Activated gamma-delta T cell treated with Interleukin-2 at 50 U/mL for 16 hours (primary cell): ENCODE measurements around the gene CMTM4.
A peak's percentile ranks its signal among the peaks of the same experiment; 100 is the strongest.

Source experiments
- DNase-seq: peaks from one replicate; pipeline ENCODE4 v3.0.0-alpha.2; 2020

Gene CMTM4

DNA sequence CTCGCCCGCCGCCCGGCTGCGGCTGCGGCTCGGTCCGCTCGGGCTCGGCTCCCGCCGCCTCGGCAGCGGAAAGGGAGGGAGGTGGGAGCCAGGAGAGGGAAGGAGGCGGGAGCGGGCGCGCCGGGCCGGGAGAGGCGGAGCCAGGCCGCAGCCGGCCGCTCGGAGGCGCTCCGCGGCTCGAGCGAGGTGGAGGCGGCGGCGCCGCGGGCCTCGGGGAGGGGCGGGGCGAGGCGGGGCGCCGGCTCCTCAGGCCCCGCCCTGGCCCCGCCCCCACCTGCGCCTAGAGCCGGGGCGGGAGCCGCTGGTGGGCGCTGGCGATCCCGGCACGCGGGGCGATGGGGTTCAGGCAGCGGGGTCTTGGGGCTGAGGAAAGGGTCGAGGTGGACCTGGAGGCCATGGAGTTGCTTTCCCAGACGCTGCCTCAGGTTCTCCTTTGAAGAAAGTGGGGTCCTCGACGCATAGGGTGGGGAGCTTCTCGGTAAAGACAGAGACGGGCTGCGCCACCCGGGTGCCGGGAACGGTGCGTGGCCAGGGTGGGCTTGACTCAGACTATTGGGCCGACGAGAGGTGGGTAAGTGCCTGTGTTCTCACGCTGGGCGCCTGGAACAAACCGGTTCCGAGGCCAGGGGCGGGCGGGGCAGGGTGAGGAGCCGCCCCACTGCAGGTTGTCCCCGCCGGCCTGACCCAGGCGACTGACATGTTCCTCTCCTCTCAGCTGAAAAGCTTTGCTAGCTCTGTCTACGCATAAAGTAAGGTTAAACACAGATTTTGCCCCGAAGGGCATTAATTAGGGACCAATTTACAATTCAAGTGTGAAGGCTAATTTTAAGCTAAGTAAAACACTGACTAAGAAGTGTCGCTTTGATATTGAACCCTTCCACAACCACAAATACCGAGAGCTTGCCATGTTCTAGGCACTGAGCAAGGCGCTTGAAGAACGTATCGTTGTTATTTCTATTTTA, at the start of gene CMTM4:
TSS of gene CMTM4 (minus strand) at position 75 of the 962 bp plus-strand sequence. CDS start 218 bp downstream, outside the sequence.
- DNase-seq: peak; percentile 69

DNA sequence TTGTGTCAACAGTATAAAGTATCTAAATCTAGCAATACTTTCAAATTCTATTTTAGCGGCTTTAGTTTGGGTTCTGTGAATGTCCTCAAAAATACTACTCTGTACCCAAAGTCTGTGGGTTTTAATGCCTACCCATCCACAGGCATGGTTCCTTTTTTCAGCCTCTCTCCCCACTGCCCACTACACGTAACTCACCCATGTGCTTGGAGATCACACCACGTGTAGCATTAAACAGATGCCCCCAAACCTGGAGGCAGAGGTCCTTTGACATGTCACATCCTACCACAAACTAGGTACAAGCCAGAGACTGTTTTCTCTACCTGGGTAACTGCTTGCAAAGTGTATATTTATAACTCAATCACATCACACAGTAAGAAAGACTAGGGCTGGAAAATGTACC, 49.5 kb upstream of the CMTM4 start:
- no peak for DNase-seq

DNA sequence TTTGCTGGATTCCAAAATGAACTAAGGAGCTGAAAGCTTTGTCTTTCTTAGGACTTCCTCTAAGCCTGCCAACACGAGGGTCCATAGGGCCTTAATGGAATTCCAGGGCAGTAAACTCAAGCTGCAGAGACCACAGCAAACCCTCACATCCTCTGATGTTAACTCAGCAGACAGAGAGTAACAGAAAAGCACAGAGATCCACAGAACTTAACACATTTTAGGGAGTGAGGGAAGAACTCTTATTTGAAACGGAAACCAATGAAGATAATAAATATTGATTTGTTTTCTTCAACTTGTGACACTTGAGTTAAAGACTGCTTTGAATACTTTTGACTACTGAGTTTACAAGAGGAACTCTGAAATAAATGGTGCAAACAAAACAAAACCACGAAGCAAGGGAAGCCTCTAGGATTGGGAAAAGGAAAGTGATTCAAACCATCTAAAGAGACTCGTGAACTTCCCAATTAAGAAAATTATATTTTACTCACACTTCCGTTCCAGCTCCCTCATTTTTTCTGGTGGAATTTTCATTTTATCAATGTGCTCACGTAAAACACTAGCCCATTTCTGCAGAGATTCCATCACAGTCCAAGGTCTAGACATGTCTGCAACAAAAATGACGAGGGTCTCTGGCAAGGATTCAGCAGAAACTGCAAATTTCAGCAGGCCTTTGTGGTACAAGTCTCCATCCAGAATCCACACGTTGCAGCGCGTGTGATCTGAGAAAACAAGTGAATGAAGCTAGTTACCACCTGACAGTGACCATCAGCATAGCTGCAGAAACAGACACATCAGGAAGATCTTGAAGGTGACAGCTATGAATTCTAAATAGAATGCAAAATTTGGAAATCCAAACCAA, 45.6 kb upstream of the CMTM4 start:
- no peak for DNase-seq

DNA sequence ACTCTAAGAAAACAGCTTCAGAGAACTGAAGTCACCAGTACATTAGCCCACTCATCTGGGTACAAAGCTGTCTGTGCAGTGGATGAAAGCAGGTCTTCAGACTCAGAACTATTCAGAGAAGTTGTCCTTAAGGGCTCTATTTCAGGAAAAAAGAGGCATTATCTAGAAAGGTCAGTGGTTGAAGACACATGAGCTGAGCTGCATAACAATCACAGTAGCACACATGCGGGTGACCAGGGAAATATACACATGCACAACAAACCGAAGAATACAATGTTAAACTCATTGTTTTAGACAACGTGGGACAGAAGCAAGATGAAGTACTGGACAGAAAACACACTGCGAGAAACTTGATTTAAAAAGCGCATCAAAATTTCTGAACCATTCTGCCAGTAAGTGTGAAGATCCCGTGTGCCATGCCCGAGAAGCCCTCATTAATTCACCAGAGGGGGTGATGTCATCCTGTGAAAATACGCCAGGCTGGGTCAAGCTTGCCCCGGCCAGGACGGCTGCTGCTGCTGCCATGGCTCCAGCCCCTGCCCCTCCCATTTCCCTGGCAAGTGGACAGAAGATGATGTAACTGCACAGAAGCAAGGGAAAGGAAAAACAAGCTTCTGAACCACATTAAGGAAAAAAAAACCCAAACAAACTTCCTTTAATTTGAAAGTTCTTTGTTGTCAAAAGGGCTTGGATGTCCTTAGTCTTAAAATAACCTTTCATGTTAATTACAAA, 44.8 kb upstream of the CMTM4 start:
- no peak for DNase-seq

DNA sequence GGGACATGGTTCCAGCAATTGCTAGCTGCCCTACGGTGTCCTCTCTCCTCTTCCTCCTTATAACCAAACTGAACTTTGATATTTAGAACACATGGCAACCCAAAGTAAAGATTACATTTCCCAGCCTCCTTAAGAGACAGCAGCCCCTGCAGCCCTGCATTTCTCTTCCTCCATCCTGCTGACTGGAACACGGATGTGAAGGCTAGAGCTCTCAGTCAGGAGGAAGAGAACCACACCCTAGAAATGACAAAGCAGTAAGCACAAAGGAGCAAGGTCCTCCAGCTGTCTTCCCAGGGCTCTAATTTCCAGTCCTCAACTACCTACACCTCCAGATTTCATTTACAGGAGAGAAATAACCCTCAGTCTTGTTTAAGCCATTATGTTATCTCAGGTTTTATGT, 44.0 kb upstream of the CMTM4 start:
- no peak for DNase-seq

DNA sequence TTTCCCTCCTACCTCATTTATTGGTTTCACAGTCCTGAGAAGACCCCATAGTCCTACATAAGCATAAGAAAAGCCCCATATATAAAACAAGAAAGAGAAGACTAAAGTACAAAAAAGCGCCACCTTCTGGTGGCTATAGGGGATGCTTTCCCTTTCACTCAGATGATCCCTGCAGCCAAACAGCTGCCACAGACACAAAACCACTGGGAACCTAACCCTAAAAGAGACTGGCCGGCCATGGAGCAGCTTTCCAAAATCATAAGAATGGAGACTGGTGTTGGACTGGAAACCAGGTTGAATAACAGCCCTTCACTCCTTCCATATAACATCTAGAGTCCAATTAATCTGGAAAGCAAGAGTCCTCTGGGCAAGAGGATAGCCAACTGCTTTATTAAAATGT, 43.5 kb upstream of the CMTM4 start:
- DNase-seq: no peak

DNA sequence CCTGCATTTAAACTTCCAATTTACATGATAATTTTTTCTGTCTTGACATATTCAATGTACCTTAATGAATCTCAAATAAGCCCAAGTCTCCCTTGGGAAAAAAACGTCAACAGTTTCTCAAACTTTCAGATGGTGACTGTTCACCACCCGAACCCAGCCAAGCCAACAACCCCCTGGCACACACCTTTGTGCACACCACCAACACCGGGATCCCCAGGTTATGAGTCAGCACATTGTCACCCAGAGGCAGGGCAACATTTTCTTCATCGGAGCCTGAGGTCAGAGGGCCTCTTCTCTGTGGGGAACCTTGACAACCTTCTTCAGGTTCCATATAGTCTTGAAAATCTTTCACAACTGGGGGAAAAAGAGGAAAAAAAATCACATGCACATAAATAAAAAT, 39.3 kb upstream of the CMTM4 start:
- no peak for DNase-seq

DNA sequence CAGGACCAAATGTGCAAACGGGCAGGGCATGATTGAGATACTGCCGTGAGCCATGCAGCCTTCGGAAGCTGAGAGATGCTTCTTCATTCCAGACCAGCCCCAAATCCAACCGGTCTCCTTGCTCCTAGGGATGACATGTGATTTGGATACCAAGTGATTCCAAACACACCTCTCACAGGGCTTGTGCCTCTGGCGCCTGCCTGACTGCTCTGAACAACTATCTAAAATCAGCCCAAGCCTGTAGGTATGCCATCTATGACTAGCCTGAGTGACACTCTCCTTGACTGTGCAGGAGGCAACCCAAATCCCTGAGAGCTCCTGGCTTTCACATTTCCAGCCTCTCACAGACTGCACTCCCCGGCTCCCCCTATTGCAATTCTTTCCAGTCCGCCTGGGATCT, 34.6 kb upstream of the CMTM4 start:
- DNase-seq: no peak

DNA sequence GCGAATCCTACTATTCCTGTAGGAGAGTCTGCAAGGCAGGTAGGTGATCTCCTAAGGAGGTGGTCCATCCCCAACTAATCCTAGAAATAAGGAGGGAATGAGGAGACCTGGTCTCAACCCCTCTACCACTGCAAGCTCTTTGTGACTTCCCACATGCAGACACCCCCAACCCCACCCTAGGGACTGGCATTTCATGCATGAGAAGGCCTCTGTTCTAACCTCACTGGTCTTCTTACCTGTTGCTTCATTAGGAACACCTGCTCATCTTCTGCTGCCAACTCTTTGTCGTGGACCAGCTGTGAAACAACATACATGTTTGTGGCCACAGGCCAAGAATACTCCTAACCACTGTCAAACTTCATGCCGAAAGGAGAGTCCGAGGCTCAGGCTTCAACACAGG, 32.3 kb upstream of the CMTM4 start:
- DNase-seq: no peak

DNA sequence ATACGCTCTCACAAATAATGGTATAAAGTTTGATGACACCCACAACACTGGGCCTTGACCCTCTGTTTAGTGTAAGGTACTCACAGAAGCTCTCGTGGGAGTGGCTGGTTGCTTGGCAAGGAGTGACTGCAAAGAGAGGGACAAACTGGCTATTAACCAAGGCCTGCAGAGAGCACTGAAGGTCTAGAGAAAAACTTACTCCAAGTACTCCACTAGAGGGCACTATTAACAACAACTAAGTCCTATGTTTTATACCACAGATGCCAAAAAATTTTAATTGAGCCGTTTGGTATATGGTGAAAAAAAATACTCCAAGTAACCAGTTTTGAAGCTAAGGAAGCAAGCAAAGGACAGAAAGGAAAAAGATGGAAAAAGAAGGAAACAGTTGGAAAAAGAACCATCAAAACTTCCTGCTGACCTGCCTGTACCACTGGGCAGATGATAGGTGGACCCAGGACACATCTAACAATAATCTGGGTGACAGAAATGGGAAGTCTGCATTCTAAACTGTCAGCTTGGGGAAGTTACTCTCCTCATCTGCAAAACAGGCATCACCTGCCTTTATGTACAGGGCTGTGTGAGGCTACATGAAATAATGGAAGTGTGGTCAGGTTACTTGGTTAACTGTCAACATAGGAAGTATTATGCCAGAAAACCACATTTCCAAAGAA, 31.7 kb upstream of the CMTM4 start:
- DNase-seq: no peak

DNA sequence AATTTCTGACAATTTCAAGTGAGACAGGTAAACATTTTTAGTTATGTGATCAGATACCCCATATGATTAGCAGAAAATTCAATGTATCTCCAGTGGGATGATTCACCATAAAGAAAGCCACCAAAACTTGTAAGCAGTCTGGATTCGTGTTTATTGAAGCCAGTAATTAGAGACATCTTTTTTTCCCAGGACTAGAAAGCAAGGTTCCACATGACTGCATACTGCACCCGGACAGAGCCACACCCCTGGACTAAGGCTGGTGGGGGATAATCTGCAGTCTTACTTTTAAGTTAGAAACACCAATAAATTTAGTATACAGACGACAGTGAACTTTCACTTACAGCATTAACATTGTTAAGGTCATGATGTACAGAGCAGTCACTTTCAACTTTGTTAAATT, 24.2 kb upstream of the CMTM4 start:
- no peak for DNase-seq

DNA sequence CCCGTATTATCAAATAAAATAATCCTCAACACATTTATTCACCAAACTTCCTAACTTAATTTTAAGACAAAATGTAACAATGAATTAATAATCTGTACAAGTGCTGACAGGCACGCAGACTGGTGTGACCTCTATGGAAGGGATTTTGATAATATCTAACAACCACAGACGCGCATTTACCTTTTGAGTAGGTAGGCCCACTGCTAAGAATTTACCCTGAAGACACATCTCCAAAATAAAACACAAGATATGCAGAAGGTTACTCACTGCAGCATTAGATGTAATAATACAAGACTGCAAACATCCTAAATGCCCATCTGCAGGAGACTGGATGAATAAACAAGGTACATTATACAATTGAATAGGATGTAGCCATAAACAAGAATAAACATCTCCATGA, 22.7 kb upstream of the CMTM4 start:
- DNase-seq: no peak

DNA sequence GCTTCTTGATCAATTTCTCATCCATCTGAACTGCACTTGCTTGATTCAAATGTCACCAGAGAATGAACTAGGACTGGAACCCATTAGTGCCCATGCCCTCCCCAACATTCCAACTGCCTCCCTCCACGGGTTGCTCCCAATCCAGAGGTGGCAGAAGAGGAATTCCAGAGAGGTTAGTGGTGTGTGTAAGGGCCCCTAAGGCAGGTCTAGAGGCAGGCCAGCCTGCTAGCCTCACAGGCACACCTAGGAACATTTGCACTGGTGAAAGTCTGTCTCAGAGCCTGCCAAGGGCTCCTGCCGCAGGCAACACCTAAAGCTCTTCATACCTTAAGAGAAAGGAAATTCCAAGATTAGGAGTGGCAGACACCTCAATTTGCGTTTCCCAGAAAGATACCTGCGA, 21.2 kb upstream of the CMTM4 start:
- no peak for DNase-seq

DNA sequence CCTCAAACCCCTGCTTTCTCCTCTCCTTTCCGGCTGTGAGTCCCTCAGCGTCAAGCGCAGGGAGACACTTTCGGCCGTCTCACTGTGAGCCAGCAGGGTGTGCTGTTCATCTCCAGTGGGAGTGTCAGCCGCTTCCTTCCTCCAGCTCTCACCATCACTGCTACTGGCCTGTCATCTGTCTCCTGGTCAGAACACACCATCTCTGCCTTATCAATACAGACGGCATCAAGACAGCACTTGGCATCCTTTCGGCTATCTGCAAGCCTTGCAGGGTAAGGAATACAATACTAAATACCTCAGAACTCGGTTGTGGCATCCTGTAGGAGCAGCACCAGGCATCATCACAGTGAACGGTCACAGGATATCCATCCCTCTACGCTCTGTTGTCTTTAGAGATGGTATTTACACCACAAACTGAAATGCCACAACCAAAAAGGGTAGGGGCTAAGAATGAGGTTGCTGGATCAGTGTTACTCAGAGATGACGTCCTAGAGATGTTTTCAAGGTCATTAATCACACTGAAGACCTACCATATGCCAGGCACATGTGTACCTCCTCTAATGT, 20.7 kb upstream of the CMTM4 start:
- no peak for DNase-seq

DNA sequence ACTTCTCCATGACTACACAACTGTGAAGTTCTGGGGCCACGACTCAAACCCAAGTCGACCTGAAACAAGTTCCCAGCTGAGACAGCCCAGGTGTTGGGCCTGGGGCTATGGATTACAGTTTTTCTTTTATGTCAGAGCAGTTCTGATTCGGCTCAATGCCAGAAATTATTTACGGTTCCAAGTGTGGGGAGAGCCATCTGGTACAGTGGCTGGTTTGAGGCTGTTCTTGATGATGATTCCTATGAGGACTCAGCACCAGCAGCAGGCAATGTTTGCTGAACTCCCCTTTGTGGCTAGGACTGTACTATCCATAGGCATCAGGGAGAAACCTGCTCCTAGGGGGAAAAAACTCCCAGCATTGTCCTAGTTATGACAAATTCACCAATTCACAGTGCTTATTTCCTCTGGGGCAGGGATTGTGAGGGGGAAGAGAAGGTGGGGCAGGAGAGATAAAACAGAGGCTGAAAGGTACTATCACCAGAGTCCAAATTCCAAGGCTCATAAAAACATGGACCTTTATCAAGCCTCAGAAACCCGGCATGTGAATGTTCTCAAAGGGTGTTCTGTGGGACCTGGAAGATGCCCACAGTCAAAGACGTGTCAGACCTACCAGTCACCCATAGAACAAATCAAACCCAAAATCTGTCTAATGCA, 18.2 kb upstream of the CMTM4 start:
- DNase-seq: no peak

DNA sequence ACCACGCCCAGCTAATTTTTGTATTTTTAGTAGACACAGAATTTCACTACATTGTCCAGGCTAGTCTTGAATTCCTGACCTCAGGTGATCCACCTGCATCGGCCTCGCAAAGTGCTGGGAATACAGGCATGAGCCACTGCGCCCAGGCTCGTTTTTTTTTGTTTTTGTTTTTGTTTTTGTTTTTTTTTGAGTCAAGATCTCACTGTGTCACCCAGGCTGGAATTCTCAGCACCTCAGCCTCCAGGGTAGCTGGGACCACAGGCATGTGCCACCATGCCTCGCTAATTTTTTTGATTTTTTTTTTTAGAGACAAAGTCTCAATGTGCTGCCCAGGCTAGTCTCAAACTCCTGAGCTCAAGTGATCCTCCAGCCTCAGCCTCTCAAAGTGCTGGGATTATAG, 17.5 kb upstream of the CMTM4 start:
- no peak for DNase-seq

DNA sequence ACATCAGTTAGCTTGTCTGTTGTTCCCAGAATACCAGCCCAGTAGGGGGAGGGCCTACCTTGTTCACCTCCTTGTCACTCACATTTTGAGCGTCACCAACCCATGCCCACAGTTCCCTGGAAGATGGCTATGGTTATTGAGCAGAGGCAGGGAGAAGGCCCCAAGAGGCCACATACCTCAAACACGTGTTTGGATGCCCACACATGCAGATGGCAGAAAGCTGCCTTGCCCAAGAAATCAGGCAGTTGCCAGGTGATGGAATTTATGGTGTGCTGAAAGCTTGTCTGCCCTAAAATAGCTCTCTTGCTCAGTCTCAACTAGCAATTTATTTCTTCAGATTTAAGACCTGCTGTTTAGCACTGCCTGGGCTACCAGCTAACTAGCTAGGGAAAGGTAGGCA, 16.5 kb upstream of the CMTM4 start:
- no peak for DNase-seq

DNA sequence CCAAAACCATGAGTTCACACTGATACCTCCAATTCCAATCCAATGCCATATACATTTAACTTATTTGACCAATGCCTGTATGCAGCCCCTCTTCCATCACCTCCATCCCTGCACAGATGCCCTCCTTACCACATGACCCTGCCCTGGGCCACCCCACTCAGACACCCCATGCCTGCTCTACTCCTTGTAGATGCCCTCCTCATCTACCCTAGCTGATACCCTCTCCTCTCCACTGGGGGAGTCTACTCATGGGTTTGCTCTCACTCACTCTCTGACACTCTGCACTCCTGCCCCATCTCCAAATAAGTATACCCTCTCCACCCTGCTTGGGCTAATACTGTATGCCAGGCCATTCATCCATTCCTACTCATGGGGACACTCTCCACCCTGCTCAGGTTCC, 16.0 kb upstream of the CMTM4 start:
- no peak for DNase-seq

DNA sequence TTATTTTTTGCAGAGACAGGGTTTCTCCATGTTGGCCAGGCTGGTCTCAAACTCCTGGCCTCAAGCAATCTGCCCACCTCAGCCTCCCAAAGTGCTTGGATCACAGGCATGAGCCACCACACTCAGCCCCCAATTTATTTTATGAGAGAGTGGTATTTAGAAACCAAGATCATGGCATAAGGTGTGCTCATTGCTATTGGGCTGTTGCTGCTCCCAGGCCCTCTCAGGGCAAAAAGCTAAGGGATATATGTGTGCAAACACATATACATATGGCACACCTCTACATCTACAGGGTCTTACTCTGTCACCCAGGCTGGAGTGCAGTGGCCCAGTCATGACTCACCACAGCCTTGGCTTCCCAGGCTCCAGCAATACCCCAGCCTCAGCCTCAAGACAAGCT, 15.0 kb upstream of the CMTM4 start:
- no peak for DNase-seq

DNA sequence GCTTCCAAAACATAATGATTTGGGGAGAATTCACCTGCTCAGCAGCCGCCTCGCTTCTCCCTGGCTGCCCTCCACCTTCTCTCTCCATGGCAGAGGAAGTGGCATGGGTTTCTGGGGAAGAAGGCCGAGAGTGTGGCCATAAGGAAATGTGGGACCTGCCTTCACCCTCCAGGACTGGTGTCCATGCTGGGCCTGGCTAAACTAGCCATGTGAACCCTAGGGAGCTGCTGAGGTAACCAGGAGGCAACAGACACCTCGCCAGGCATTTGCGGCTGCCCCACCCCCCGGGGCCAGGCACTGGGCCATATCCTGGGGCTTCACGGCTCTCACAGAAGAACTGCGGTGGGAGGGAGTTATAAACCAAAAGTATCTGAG, 9.9 kb upstream of the CMTM4 start:
- no peak for DNase-seq

DNA sequence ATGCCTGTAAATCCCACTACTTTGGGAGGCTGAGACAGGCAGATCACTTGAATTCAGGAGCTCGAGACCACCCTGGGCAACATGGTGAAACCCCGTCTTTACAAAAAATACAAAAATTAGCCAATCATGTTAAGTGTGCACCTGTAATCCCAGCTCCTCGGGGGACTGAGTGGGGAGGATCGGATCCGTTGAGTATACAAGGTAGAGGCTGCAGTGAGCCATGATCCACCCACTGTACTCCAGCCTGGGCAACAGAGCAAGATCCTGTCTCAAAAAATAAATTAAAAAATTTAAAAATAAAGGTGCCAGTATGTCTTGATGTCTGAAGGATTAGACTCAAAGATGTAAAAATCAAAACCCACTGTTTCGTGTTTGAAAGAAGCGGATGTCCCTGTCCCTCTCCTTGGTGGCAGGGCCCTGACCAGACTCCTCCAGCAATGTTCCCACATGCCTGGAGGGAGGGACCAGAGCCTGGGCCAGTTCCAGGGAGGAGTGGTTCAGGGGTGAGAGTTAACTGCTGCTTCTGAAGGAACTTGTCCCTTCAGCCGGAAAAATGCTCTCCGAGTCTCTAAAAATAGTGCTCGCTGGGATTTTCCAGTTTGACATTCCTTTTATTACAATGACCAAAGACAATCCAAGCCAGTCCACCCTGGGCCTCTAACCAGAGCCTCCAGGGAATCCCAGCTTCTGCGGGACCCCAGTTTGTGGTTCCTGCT, 9.4 kb upstream of the CMTM4 start:
- no peak for DNase-seq
